HEK293 (cell line): ENCODE data around the gene APOL4.

Experiments
- CTCF ChIA-PET: fragments of 350-600 bp; formaldehyde crosslinking; extraction: SDS; loops from one replicate; lab custom pipeline; 2021; ENCODE audit warnings: antibody characterized with exemption; lab: Yijun Ruan, JAX
- POLR2A ChIA-PET: fragments of 300-600 bp; formaldehyde crosslinking; extraction: SDS; loops from one replicate; lab custom pipeline; 2020; ENCODE audit warnings: antibody characterized with exemption, inconsistent platforms; lab: Yijun Ruan, JAX
- H3K27ac ChIP-seq: fragments of 200-500 bp; sonication (Bioruptor generic); 2 replicates; pipeline ENCODE4 v1.5.1; 2014; ENCODE audit warnings: low read depth, low read length, control low read depth, inconsistent platforms; ENCODE audit errors: extremely low read depth
- H3K36me3 ChIP-seq, 2 experiments: fragments of 200-500 bp in 1 of 2; sonication (Bioruptor generic) in 1 of 2; 1 replicate in 1 of 2; 2 replicates in 1 of 2; pipeline ENCODE4 v1.5.1; 2014 to 2017; ENCODE audit warnings: inconsistent platforms in 2 of 2, low read length in 2 of 2; ENCODE audit not compliant: control insufficient read depth in 2 of 2, insufficient read depth in 1 of 2
- H3K4me1 ChIP-seq: fragments of 200-500 bp; sonication (Bioruptor generic); 2 replicates; pipeline ENCODE4 v1.5.1; 2014; ENCODE audit warnings: mild to moderate bottlenecking, low read length, inconsistent platforms; ENCODE audit not compliant: control insufficient read depth, insufficient read depth
- H3K4me3 ChIP-seq: 2 replicates; pipeline ENCODE4 v1.5.1; 2011; ENCODE audit warnings: low read depth, mild to moderate bottlenecking, control low read depth, low read length, moderate library complexity
- H3K9me3 ChIP-seq: fragments of 200-500 bp; sonication (Bioruptor generic); 2 replicates; pipeline ENCODE4 v1.5.1; 2014; ENCODE audit warnings: low read depth, low read length, inconsistent platforms; ENCODE audit not compliant: control insufficient read depth, insufficient read depth
- EGR2 ChIP-seq: fragments of 450-650 bp; formaldehyde crosslinking; IDR thresholded peaks from 2 replicates; pipeline ENCODE4 v1.5.1; 2016; ENCODE audit warnings: low read depth, missing biosample characterization, missing genetic modification characterization
- GLI2 ChIP-seq: fragments of 450-650 bp; formaldehyde crosslinking; IDR thresholded peaks from 2 replicates; pipeline ENCODE4; 2017; ENCODE audit warnings: missing biosample characterization, missing genetic modification characterization, low read depth, borderline replicate concordance
- GLIS1 ChIP-seq: fragments of 450-650 bp; formaldehyde crosslinking; IDR thresholded peaks from 2 replicates; pipeline ENCODE4 v1.5.1; 2016; ENCODE audit warnings: missing biosample characterization, missing genetic modification characterization
- HOXC10 ChIP-seq: sonication (generic); formaldehyde crosslinking; IDR thresholded peaks from 2 replicates; pipeline ENCODE4 v1.8.1; 2023; ENCODE audit warnings: mild to moderate bottlenecking, missing genetic modification reagents
- KLF16 ChIP-seq: fragments of 450-650 bp; formaldehyde crosslinking; IDR thresholded peaks from 2 replicates; pipeline ENCODE4 v1.5.1; 2017; ENCODE audit warnings: missing biosample characterization, missing genetic modification characterization
- MZF1 ChIP-seq: fragments of 450-650 bp; formaldehyde crosslinking; IDR thresholded peaks from 2 replicates; pipeline ENCODE4 v1.5.1; 2017; ENCODE audit warnings: missing biosample characterization, missing genetic modification characterization, borderline replicate concordance
- PRDM10 ChIP-seq: fragments of 450-650 bp; formaldehyde crosslinking; IDR thresholded peaks from 2 replicates; pipeline ENCODE4 v1.5.1; 2016; ENCODE audit warnings: missing biosample characterization, missing genetic modification characterization
- SCRT1 ChIP-seq: fragments of 450-650 bp; formaldehyde crosslinking; IDR thresholded peaks from 2 replicates; pipeline ENCODE4 v1.5.1; 2016; ENCODE audit warnings: missing biosample characterization, missing genetic modification characterization, borderline replicate concordance
- SETDB1 ChIP-seq: IDR thresholded peaks from one replicate; pipeline ENCODE4 v1.6.1; 2017; ENCODE audit warnings: mild to moderate bottlenecking, low read length, moderate library complexity, mixed read lengths; ENCODE audit not compliant: insufficient read length
- ZBTB17 ChIP-seq: fragments of 450-650 bp; formaldehyde crosslinking; IDR thresholded peaks from 2 replicates; pipeline ENCODE4 v1.5.1; 2016; ENCODE audit warnings: missing biosample characterization, missing genetic modification characterization
- ZBTB20 ChIP-seq: fragments of 450-650 bp; formaldehyde crosslinking; IDR thresholded peaks from 2 replicates; pipeline ENCODE4 v1.5.1; 2016; ENCODE audit warnings: missing biosample characterization, missing genetic modification characterization
- ZNF138 ChIP-seq: fragments of 450-650 bp; formaldehyde crosslinking; IDR thresholded peaks from 2 replicates; pipeline ENCODE4 v1.5.1; 2016; ENCODE audit warnings: missing biosample characterization, missing genetic modification characterization, borderline replicate concordance
- ZNF350 ChIP-seq: fragments of 450-650 bp; formaldehyde crosslinking; IDR thresholded peaks from 2 replicates; pipeline ENCODE4 v1.5.0; 2017; ENCODE audit warnings: missing biosample characterization, mild to moderate bottlenecking, missing genetic modification characterization
- ZNF37A ChIP-seq: fragments of 450-650 bp; IDR thresholded peaks from 2 replicates; pipeline ENCODE4 v1.5.1; 2018; ENCODE audit warnings: missing biosample characterization, missing genetic modification characterization
- ZNF398 ChIP-seq: fragments of 450-650 bp; formaldehyde crosslinking; IDR thresholded peaks from 2 replicates; pipeline ENCODE4 v1.5.1; 2017; ENCODE audit warnings: missing biosample characterization, missing genetic modification characterization
- ZNF561 ChIP-seq: fragments of 450-650 bp; IDR thresholded peaks from 2 replicates; pipeline ENCODE4 v1.5.1; 2018; ENCODE audit warnings: missing biosample characterization, missing genetic modification characterization, borderline replicate concordance
- ZNF747 ChIP-seq: fragments of 450-650 bp; formaldehyde crosslinking; IDR thresholded peaks from 2 replicates; pipeline ENCODE4 v1.5.1; 2016; ENCODE audit warnings: missing biosample characterization, missing genetic modification characterization
- ZNF777 ChIP-seq: fragments of 450-650 bp; formaldehyde crosslinking; IDR thresholded peaks from 2 replicates; pipeline ENCODE4 v1.5.1; 2017; ENCODE audit warnings: missing biosample characterization, missing genetic modification characterization, borderline replicate concordance
- ZSCAN4 ChIP-seq: fragments of 450-650 bp; formaldehyde crosslinking; IDR thresholded peaks from 2 replicates; pipeline ENCODE4 v1.5.1; 2017; ENCODE audit warnings: missing biosample characterization, missing genetic modification characterization
- TF ChIP-seq, protein P1 (sequence below): fragments of 450-650 bp; IDR thresholded peaks from 2 replicates; pipeline ENCODE4 v1.5.1; 2018; ENCODE audit warnings: missing biosample characterization, missing genetic modification characterization

The APOL4 gene

GRCh38 chr22:36148411-36148810 is 53.2 kb downstream of the APOL4 start:
- H3K4me3 ChIP-seq, result no peak overlapping the region
- ChIA-PET POLR2A (no interaction called here), CTCF (interaction anchor here (0.9 to 7.7 kb wide), 2 partner anchors 14 to 32 kb away, joined by 5 to 63 read pairs; no protein-coding TSS in a partner anchor)
- no peak overlapping the region for H3K27ac ChIP-seq
- TF ChIP-seq SCRT1 (tag by site-specific recombination), result no peak
- TF ChIP-seq, protein P1, sequence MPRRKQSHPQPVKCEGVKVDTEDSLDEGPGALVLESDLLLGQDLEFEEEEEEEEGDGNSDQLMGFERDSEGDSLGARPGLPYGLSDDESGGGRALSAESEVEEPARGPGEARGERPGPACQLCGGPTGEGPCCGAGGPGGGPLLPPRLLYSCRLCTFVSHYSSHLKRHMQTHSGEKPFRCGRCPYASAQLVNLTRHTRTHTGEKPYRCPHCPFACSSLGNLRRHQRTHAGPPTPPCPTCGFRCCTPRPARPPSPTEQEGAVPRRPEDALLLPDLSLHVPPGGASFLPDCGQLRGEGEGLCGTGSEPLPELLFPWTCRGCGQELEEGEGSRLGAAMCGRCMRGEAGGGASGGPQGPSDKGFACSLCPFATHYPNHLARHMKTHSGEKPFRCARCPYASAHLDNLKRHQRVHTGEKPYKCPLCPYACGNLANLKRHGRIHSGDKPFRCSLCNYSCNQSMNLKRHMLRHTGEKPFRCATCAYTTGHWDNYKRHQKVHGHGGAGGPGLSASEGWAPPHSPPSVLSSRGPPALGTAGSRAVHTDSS, result no peak
- no peaks in the 10 kb centered on the region for H3K9me3 ChIP-seq
- no peaks in the 10 kb centered on the region for H3K36me3 ChIP-seq
- H3K4me1 ChIP-seq, result no peaks in the 10 kb centered on the region

DNA sequence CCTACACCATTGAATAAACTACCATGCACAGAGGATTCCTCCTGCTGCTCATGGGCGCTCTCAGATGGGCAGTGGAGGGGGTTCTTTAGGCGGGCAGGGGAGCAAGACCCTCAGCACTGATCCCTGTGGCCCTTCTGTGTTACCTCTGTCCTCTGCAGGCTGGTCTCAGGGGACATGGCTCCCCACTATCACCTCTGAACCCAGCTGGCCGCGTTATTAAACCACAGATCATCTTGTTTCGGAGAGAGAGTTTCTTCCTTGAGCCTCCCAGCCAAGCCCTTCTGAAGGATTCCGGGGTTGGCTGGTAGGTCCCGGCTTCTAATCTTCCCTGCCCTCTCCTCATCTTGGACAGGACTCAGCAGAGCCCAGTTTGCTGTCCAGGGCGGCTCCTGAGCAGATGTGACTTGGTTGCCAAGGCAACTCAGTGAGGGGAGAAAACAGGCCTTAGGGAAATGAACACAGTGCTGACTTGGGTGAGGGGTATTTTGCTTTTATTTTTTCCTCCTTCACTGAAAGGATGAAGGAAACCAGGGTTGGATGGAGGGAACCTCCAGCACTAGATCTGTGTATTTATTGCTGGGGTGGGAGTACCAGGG is 54.3 kb downstream of the APOL4 start:
- Histone ChIP-seq H3K4me1 (no peaks in the 10 kb centered on the region), H3K9me3 (no peaks in the 10 kb centered on the region), H3K4me3 (no peak overlapping the region), H3K27ac (no peak overlapping the region), H3K36me3 (no peaks in the 10 kb centered on the region)
- POLR2A ChIA-PET, result no interaction called here
- no peak for TF ChIP-seq PRDM10 (tag by site-specific recombination)
- no peak for TF ChIP-seq ZBTB17 (tag by site-specific recombination)
- no peak for TF ChIP-seq HOXC10 (CRISPR knock-in tag)
- TF ChIP-seq MZF1 (tag by site-specific recombination), result no peak
- TF ChIP-seq ZNF37A (tag by site-specific recombination), result no peak
- TF ChIP-seq KLF16 (tag by site-specific recombination), result no peak
- no peak for TF ChIP-seq ZNF350
- no peak for TF ChIP-seq ZNF747 (tag by site-specific recombination)
- no peak for TF ChIP-seq ZNF561 (tag by site-specific recombination)
- TF ChIP-seq GLI2 (tag by site-specific recombination), result no peak
- TF ChIP-seq ZBTB20 (tag by site-specific recombination), result no peak
- CTCF ChIA-PET, result interaction anchor here (7.7 kb wide), 1 partner anchor 33 kb away, joined by 63 read pairs; no protein-coding TSS in a partner anchor

DNA sequence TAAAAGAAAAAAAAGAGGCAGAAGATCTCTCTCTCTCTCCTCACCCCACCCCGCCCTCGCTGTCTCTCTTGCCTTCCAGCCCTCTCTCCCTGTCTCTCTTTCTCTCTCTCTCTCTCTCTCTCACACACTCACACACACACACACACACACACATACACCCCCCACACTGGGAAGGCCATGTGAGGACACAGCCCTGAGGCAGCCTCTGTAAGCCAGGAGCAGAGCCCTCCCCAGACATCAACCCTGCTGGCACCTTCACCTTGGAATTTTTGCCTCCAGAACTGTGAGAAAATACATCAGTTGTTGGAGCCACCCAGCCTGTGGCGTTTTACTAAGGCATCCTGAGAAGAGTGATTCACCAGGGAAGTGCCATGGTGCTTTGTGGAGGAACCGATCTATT is 55.7 kb downstream of the APOL4 start:
- no peaks in the 10 kb centered on the region for H3K9me3 ChIP-seq
- H3K36me3 ChIP-seq, result no peaks in the 10 kb centered on the region
- no peak overlapping the region for H3K27ac ChIP-seq
- no peak overlapping the region for H3K4me3 ChIP-seq
- no peaks in the 10 kb centered on the region for H3K4me1 ChIP-seq
- peak; percentile 39 for TF ChIP-seq EGR2 (tag by site-specific recombination)
- TF ChIP-seq SETDB1, result no peak
- no peak for TF ChIP-seq ZNF777 (tag by site-specific recombination)
- peak; percentile 83 for TF ChIP-seq GLIS1 (tag by site-specific recombination)
- peak; percentile 81 for TF ChIP-seq ZSCAN4
- TF ChIP-seq, protein P1, result no peak
- TF ChIP-seq ZNF138 (tag by site-specific recombination), result no peak
- 0 out of 2 replicates have a peak, but pooled peaks have one; percentile 52 for TF ChIP-seq ZNF398 (tag by site-specific recombination)
- TF ChIP-seq, all 188 proteins: peak for 4
- ChIA-PET POLR2A (no interaction called here), CTCF (interaction anchor here (0.6 to 7.7 kb wide), 9 partner anchors 9 to 795 kb away, joined by 3 to 63 read pairs (median 3); no protein-coding TSS in a partner anchor)
